H9 (cell line): ENCODE results near the gene OVOL2. TPM values are rescaled to one million over a fixed set of nuclear protein-coding genes. Genes with fewer than 3 reads are reported as not detected.

Experiments
- DNase-seq: peaks from one replicate; pipeline ENCODE4 v3.0.0-alpha.2; 2017
- H2AFZ ChIP-seq: one replicate; pipeline ENCODE4 v1.6.1; 2013; ENCODE audit warnings: mild to moderate bottlenecking, low read length, control low read depth, moderate library complexity
- H2AK5ac ChIP-seq: 2 replicates; pipeline ENCODE4 v1.6.1; 2013; ENCODE audit warnings: low read length, control low read depth, mixed read lengths; ENCODE audit not compliant: insufficient read length
- H2BK120ac ChIP-seq: one replicate; pipeline ENCODE4 v1.6.1; 2013; ENCODE audit warnings: low read depth, mild to moderate bottlenecking, low read length, control low read depth, inconsistent platforms; ENCODE audit not compliant: poor library complexity, severe bottlenecking
- H2BK12ac ChIP-seq: 2 replicates; pipeline ENCODE4 v1.6.1; 2013; ENCODE audit warnings: low read length, control low read depth, mixed read lengths, low read depth; ENCODE audit not compliant: insufficient read length
- H2BK15ac ChIP-seq: 2 replicates; pipeline ENCODE4 v1.6.1; 2013; ENCODE audit warnings: low read depth, low read length, control low read depth
- H2BK20ac ChIP-seq: one replicate; pipeline ENCODE4 v1.6.1; 2013; ENCODE audit warnings: low read depth, mild to moderate bottlenecking, low read length, control low read depth, inconsistent platforms; ENCODE audit not compliant: poor library complexity, severe bottlenecking
- H2BK5ac ChIP-seq: 2 replicates; pipeline ENCODE4 v1.6.1; 2013; ENCODE audit warnings: low read length, control low read depth, mixed read lengths; ENCODE audit not compliant: insufficient read length
- H3K14ac ChIP-seq: 2 replicates; pipeline ENCODE4 v1.6.1; 2013; ENCODE audit warnings: low read length, control low read depth; ENCODE audit not compliant: insufficient read depth
- H3K18ac ChIP-seq: 2 replicates; pipeline ENCODE4 v1.6.1; 2013; ENCODE audit warnings: low read depth, mild to moderate bottlenecking, mixed read lengths, low read length, control low read depth; ENCODE audit not compliant: insufficient read length
- H3K23ac ChIP-seq: 2 replicates; pipeline ENCODE4 v1.6.1; 2013; ENCODE audit warnings: low read length, control low read depth, mixed read lengths, low read depth; ENCODE audit not compliant: insufficient read length
- H3K23me2 ChIP-seq: 2 replicates; pipeline ENCODE4 v1.6.1; 2013; ENCODE audit warnings: low read depth, mild to moderate bottlenecking, mixed read lengths, low read length, control low read depth; ENCODE audit not compliant: insufficient read length, poor library complexity, severe bottlenecking
- H3K27ac ChIP-seq: 2 replicates; pipeline ENCODE4 v1.5.1; 2013; ENCODE audit warnings: low read length, control low read depth, mixed read lengths, low read depth; ENCODE audit not compliant: insufficient read length
- H3K27me3 ChIP-seq: 2 replicates; pipeline ENCODE4 v1.6.1; 2013; ENCODE audit warnings: low read length, control low read depth, inconsistent platforms; ENCODE audit not compliant: insufficient read depth
- H3K4ac ChIP-seq: 2 replicates; pipeline ENCODE4 v1.6.1; 2013; ENCODE audit warnings: low read depth, mild to moderate bottlenecking, control low read depth, inconsistent platforms, low read length, moderate library complexity
- H3K4me1 ChIP-seq: 2 replicates; pipeline ENCODE4 v1.6.1; 2013; ENCODE audit warnings: low read length, control low read depth, inconsistent platforms; ENCODE audit not compliant: insufficient read depth
- H3K4me2 ChIP-seq: 2 replicates; pipeline ENCODE4 v1.6.1; 2013; ENCODE audit warnings: low read length, control low read depth, mixed read lengths; ENCODE audit not compliant: insufficient read length, insufficient read depth
- H3K56ac ChIP-seq: 2 replicates; pipeline ENCODE4 v1.6.1; 2013; ENCODE audit warnings: low read depth, mild to moderate bottlenecking, mixed read lengths, low read length, control low read depth; ENCODE audit not compliant: insufficient read length
- H3K79me1 ChIP-seq: 2 replicates; pipeline ENCODE4 v1.6.1; 2013; ENCODE audit warnings: low read depth, mild to moderate bottlenecking, moderate library complexity, low read length, control low read depth, inconsistent platforms; ENCODE audit not compliant: insufficient read depth, poor library complexity, severe bottlenecking
- H3K79me2 ChIP-seq: 2 replicates; pipeline ENCODE4 v1.6.1; 2013; ENCODE audit warnings: low read length, control low read depth, inconsistent platforms; ENCODE audit not compliant: insufficient read depth
- H3K9ac ChIP-seq: 2 replicates; pipeline ENCODE4 v1.6.1; 2013; ENCODE audit warnings: low read length, control low read depth, mixed read lengths; ENCODE audit not compliant: insufficient read length; ENCODE audit errors: extremely low read depth
- H3K9me3 ChIP-seq: one replicate; pipeline ENCODE4 v1.6.1; 2013; ENCODE audit warnings: low read depth, low read length, inconsistent platforms; ENCODE audit not compliant: control insufficient read depth
- H3T11ph ChIP-seq: one replicate; pipeline ENCODE4 v1.6.1; 2013; ENCODE audit warnings: mild to moderate bottlenecking, low read length, control low read depth, inconsistent platforms
- H4K20me1 ChIP-seq: one replicate; pipeline ENCODE4 v1.6.1; 2013; ENCODE audit not compliant: control insufficient read depth, insufficient read length, insufficient read depth
- H4K5ac ChIP-seq: 2 replicates; pipeline ENCODE4 v1.6.1; 2013; ENCODE audit warnings: low read depth, mild to moderate bottlenecking, mixed read lengths, low read length, control low read depth; ENCODE audit not compliant: insufficient read length
- H4K8ac ChIP-seq: replicated peaks from 2 replicates; pipeline ENCODE4 v1.6.1; 2013; ENCODE audit warnings: low read length, control low read depth, mixed read lengths, low read depth; ENCODE audit not compliant: insufficient read length
- H4K91ac ChIP-seq: 2 replicates; pipeline ENCODE4 v1.6.1; 2013; ENCODE audit warnings: low read depth, mild to moderate bottlenecking, moderate library complexity, mixed read lengths, low read length, control low read depth; ENCODE audit not compliant: insufficient read length
- H3K27ac Mint-ChIP-seq, 3 experiments: 2 replicates in 2 of 3; 3 replicates in 1 of 3; pipeline ENCODE4 v1.8.0; 2020 to 2021; ENCODE audit warnings: mixed read lengths in 3 of 3, mild to moderate bottlenecking in 1 of 3, moderate library complexity in 1 of 3
- H3K27me3 Mint-ChIP-seq: 2 replicates; pipeline ENCODE4 v1.8.0; 2021; ENCODE audit warnings: low read depth, mild to moderate bottlenecking, moderate library complexity, mixed read lengths
- H3K36me3 Mint-ChIP-seq, 3 experiments: 2 replicates in 2 of 3; 3 replicates in 1 of 3; pipeline ENCODE4 v1.8.0; 2020 to 2021; ENCODE audit warnings: low read depth in 3 of 3, mixed read lengths in 3 of 3; ENCODE audit not compliant: insufficient read depth in 1 of 3
- H3K4me1 Mint-ChIP-seq, 2 experiments: 2 replicates each; pipeline ENCODE4 v1.8.0; 2020; ENCODE audit warnings: mixed read lengths in 2 of 2
- H3K4me3 Mint-ChIP-seq, 2 experiments: 2 replicates in 1 of 2; 3 replicates in 1 of 2; pipeline ENCODE4 v1.8.0; 2020 to 2021; ENCODE audit warnings: mild to moderate bottlenecking in 2 of 2, mixed read lengths in 2 of 2, moderate library complexity in 1 of 2
- H3K9me3 Mint-ChIP-seq, 2 experiments: 2 replicates in 1 of 2; 3 replicates in 1 of 2; pipeline ENCODE4 v1.8.0; 2020; ENCODE audit warnings: mild to moderate bottlenecking in 2 of 2, mixed read lengths in 2 of 2, moderate library complexity in 1 of 2
- WGBS: extraction: QIAGEN DNeasy Blood & Tissue Kit; methylation state at CpG from one replicate; pipeline ENCODE4 v1.1.7; 2013; ENCODE audit warnings: missing lambda C conversion rate, low lambda C conversion rate, mixed read lengths; ENCODE audit not compliant: insufficient read length; ENCODE audit errors: extremely low coverage; 5-methylcytosine and 5-hydroxymethylcytosine counted together
- total RNA-seq: library from RNA; stranded (reverse); gene quantifications from 2 replicates; pipeline ENCODE4 v1.2.1, GENCODE V29; 2021
- TF ChIP-seq, protein P1 (sequence below): fragments of 200-600 bp; sonication (generic); conservative IDR thresholded peaks from 3 replicates; pipeline ENCODE4 v1.8.0; 2021; ENCODE audit warnings: antibody characterized with exemption, mild to moderate bottlenecking

The OVOL2 gene
- total RNA-seq, 1 experiment from 2014 or later: 5.8 TPM

DNA sequence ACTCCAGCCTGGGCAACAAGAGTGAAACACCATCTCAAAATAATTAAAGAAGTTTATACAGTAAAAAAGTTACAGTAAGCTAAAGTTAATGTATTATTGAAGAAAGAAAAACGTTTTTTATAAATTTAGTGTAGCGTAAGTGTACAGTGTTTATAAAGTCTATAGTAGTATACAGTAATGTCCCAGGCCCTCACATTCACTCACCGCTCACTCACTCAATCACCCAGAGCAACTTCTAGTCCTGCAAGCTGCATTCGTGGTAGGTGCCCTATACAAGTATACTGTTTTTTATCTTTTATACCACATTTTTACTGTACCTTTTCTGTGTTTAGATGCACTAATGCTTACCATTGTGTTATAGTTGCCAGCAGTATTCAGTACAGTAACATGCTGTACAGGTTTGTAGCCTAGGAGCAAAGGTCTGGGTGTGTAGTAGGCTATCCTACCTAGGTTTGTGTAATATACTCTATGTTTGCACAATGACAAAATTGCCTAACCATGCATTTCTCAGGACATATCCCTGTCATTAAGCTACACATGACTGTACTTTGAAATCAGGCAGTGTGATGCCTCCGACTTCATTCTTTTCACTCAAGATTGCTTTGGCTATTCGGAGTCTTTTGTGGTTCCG lies 72.2 kb downstream of the OVOL2 start:
- H3K9me3 Mint-ChIP-seq: no peaks in the 10 kb centered on the region
- DNase-seq: no peak
- H2BK12ac ChIP-seq: no peak overlapping the region
- no peaks in the 10 kb centered on the region for H3K27me3 Mint-ChIP-seq
- WGBS: 100% methylated on average over 1 of the region's 7 CpGs
- H3K23ac ChIP-seq: no peak overlapping the region
- no peak overlapping the region for H3K27ac ChIP-seq
- no peaks in the 10 kb centered on the region for H3K27me3 ChIP-seq
- H3K18ac ChIP-seq: no peak overlapping the region
- H3K4ac ChIP-seq: no peak overlapping the region
- peaks cover 3% of the 10 kb centered on the region for H3K79me1 ChIP-seq
- H4K8ac ChIP-seq: no peak overlapping the region
- H3K36me3 Mint-ChIP-seq: peaks cover 17 to 48% (median 35%) of the 10 kb centered on the region in 3 experiments; a peak in 6 of 7 replicates
- H3K9me3 ChIP-seq: no peaks in the 10 kb centered on the region
- TF ChIP-seq, protein P1, sequence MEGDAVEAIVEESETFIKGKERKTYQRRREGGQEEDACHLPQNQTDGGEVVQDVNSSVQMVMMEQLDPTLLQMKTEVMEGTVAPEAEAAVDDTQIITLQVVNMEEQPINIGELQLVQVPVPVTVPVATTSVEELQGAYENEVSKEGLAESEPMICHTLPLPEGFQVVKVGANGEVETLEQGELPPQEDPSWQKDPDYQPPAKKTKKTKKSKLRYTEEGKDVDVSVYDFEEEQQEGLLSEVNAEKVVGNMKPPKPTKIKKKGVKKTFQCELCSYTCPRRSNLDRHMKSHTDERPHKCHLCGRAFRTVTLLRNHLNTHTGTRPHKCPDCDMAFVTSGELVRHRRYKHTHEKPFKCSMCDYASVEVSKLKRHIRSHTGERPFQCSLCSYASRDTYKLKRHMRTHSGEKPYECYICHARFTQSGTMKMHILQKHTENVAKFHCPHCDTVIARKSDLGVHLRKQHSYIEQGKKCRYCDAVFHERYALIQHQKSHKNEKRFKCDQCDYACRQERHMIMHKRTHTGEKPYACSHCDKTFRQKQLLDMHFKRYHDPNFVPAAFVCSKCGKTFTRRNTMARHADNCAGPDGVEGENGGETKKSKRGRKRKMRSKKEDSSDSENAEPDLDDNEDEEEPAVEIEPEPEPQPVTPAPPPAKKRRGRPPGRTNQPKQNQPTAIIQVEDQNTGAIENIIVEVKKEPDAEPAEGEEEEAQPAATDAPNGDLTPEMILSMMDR: no peak
- no peak overlapping the region for H2BK5ac ChIP-seq
- H3K79me2 ChIP-seq: peaks cover 3% of the 10 kb centered on the region; the same call in 1 of the 2 replicates
- H3K4me3 Mint-ChIP-seq: no peak overlapping the region
- H2AFZ ChIP-seq: no peak overlapping the region
- H3K23me2 ChIP-seq: no peaks in the 10 kb centered on the region
- peaks cover 21 to 25% of the 10 kb centered on the region in 2 experiments for H3K4me1 Mint-ChIP-seq
- no peak overlapping the region for H4K91ac ChIP-seq
- no peak overlapping the region for H3K56ac ChIP-seq
- no peak overlapping the region for H2BK20ac ChIP-seq
- H3K14ac ChIP-seq: no peak overlapping the region
- H3T11ph ChIP-seq: no peak overlapping the region
- H2AK5ac ChIP-seq: no peak overlapping the region
- H3K4me2 ChIP-seq: no peak overlapping the region
- no peaks in the 10 kb centered on the region for H3K4me1 ChIP-seq
- no peak overlapping the region for H2BK15ac ChIP-seq
- H4K20me1 ChIP-seq: no peaks in the 10 kb centered on the region
- H2BK120ac ChIP-seq: no peak overlapping the region
- H4K5ac ChIP-seq: no peak overlapping the region
- no peak overlapping the region for H3K9ac ChIP-seq
- H3K27ac Mint-ChIP-seq: no peak overlapping the region; a peak in 1 of 7 replicates
